ENCODE data around the gene C1orf115.

DNA sequence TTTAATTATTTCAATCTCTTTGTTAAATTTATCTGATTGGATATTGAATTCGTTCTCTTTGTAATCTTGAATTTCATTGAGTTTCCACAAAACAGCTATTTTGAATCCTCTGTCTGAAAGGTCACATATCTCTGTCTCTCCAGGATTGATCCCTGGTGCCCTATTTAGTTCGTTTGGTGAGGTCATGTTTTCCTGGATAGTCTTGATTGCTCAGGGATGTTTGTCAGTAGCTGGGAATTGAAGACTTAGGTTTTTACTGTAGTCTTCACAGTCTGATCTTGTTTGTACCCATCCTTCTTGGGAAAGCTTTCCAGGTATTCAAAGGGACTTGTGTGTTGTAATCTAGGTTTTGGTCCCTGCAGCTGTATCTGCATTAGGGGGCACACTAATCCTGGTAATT is 51.2 kb downstream of the C1orf115 start:
- TF ChIP-seq, protein P1, sequence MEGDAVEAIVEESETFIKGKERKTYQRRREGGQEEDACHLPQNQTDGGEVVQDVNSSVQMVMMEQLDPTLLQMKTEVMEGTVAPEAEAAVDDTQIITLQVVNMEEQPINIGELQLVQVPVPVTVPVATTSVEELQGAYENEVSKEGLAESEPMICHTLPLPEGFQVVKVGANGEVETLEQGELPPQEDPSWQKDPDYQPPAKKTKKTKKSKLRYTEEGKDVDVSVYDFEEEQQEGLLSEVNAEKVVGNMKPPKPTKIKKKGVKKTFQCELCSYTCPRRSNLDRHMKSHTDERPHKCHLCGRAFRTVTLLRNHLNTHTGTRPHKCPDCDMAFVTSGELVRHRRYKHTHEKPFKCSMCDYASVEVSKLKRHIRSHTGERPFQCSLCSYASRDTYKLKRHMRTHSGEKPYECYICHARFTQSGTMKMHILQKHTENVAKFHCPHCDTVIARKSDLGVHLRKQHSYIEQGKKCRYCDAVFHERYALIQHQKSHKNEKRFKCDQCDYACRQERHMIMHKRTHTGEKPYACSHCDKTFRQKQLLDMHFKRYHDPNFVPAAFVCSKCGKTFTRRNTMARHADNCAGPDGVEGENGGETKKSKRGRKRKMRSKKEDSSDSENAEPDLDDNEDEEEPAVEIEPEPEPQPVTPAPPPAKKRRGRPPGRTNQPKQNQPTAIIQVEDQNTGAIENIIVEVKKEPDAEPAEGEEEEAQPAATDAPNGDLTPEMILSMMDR (IDR thresholded peaks at IDR 0.05; ENCODE audit: low read depth, low read length) = no peak
- no peak for TF ChIP-seq EZH2phosphoT487 (IDR thresholded peaks at IDR 0.05; ENCODE audit: low read depth)
